ENCODE measurements around the gene ATP2B2. TPM values are rescaled to one million over a fixed set of nuclear protein-coding genes. Genes with fewer than 3 reads are reported as not detected.

Gene ATP2B2
- total RNA-seq, 1 experiment from 2014 or later = not detected

DNA sequence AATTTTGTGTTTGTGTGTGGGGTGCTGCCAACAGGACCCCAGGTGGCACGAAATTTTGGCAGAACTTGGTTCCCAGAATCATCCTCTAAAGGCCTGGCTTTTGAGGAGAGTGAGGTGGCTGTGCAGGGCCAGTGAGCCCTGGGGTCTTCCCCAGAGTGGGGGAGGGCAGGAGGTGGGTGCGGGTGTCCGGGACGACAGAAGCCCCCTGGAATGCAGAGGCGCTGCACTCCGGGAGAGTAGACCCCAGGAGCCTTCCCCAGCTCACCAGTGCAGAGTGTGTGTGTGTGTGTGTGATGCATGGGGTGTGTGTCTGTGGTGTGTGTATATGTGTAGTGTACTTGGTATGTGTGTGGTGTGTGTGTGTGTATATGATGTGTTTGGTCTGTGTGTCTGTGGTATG, 140.1 kb downstream of the ATP2B2 start (continued):
- TF ChIP-seq EGR1 (IDR thresholded peaks at IDR 0.05; ENCODE audit: low read depth) (no peak), CEBPB (IDR thresholded peaks at IDR 0.05; ENCODE audit: low read depth) (no peak), SIN3A (IDR thresholded peaks at IDR 0.05; ENCODE audit: low read depth) (no peak), POLR2A (IDR thresholded peaks at IDR 0.05; ENCODE audit: borderline replicate concordance, extremely low read depth, insufficient read depth, insufficient read length) (no peak), ELF1 (IDR thresholded peaks at IDR 0.05; ENCODE audit: borderline replicate concordance, low read depth) (no peak), EZH2phosphoT487 (IDR thresholded peaks at IDR 0.05; ENCODE audit: borderline replicate concordance) (no peak), FOSL1 (IDR thresholded peaks at IDR 0.05; ENCODE audit: low read depth) (no peak)
- TF ChIP-seq, protein P1, sequence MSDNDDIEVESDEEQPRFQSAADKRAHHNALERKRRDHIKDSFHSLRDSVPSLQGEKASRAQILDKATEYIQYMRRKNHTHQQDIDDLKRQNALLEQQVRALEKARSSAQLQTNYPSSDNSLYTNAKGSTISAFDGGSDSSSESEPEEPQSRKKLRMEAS (IDR thresholded peaks at IDR 0.05) = no peak

DNA sequence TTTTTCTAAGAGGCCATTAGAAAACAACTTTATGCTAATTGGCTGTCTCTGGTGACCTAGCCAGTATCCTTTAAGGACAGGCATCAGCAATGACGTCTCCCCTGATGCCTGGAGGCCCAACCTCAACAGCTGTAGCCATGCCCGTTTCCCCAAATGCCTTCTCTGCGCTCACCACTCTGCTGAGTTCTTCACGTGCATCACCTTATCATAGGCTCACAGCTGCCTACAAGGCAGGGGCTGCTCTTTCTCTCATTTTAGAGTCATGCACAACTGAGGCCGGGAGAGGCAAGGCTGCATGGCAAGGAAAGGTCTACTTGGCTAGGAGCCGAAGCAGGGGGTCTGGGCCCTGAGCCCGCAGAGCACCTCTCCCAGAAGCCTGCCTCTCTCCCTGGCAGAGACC, 140.6 kb downstream of the ATP2B2 start:
- CTCF ChIA-PET = no interaction called here
- POLR2A ChIA-PET = no interaction called here
- Histone ChIP-seq H3K9ac (ENCODE audit: low read length) (no peak overlapping the region), H3K9me3 (ENCODE audit: control insufficient read depth in 1 of 2, insufficient read depth in 1 of 2, low read depth in 1 of 2, low read length in 2 of 2) (no peaks in the 10 kb centered on the region), H3K4me2 (ENCODE audit: low read length) (no peak overlapping the region), H3K9me2 (ENCODE audit: insufficient read depth) (no peaks in the 10 kb centered on the region), H3K4me3 (replicated peaks in 1 of 2; ENCODE audit: low read depth in 1 of 2, low read length in 2 of 2) (no peak overlapping the region), H2AFZ (ENCODE audit: low read depth, low read length, poor library complexity, severe bottlenecking) (no peak overlapping the region), H3K27me3 (ENCODE audit: insufficient read depth, low read length) (peaks cover 8% of the 10 kb centered on the region; the same call in 1 of the 2 replicates), H4K20me1 (ENCODE audit: insufficient read depth) (no peaks in the 10 kb centered on the region), H3K79me2 (ENCODE audit: insufficient read depth, low read length) (no peaks in the 10 kb centered on the region), H3K36me3 (ENCODE audit: control insufficient read depth in 1 of 2, insufficient read depth in 2 of 2, low read length in 2 of 2) (no peaks in the 10 kb centered on the region), H3K27ac (ENCODE audit: low read depth, low read length) (no peak overlapping the region), H3K4me1 (ENCODE audit: control insufficient read depth in 1 of 2, insufficient read depth in 2 of 2, low read length in 2 of 2) (peaks cover 18 to 27% of the 10 kb centered on the region in 2 experiments)
- intact Hi-C loops (cut with micrococcal nuclease) = no loop called here
- no peak for DNase-seq (ENCODE audit: low read depth, low spot score)
- no TSS peak for BruUV-seq (replicated peaks)
- TF ChIP-seq RAD21 (IDR thresholded peaks at IDR 0.05; ENCODE audit: low read depth) (no peak), ATF3 (IDR thresholded peaks at IDR 0.05) (no peak), YY1 (IDR thresholded peaks at IDR 0.05; ENCODE audit: extremely low read depth, insufficient replicate concordance, low read depth, low read length) (no peak), REST (IDR thresholded peaks at IDR 0.05; ENCODE audit: low read depth) (no peak), SRF (IDR thresholded peaks at IDR 0.05; ENCODE audit: low read depth) (no peak), ZNF274 (IDR thresholded peaks at IDR 0.05; ENCODE audit: low read depth, low read length) (no peak), EZH2 (IDR thresholded peaks at IDR 0.05) (no peak), POLR2AphosphoS5 (IDR thresholded peaks at IDR 0.05; ENCODE audit: low read depth, low read length) (no peak), FOSL1 (IDR thresholded peaks at IDR 0.05; ENCODE audit: low read depth) (no peak), ELF1 (IDR thresholded peaks at IDR 0.05; ENCODE audit: borderline replicate concordance, low read depth) (no peak), EZH2phosphoT487 (IDR thresholded peaks at IDR 0.05; ENCODE audit: borderline replicate concordance) (no peak), SIN3A (IDR thresholded peaks at IDR 0.05; ENCODE audit: low read depth) (no peak), ZBTB33 (IDR thresholded peaks at IDR 0.05; ENCODE audit: extremely low read depth, insufficient replicate concordance, low read length) (no peak), ZFX (IDR thresholded peaks at IDR 0.05) (no peak), POLR2A (IDR thresholded peaks at IDR 0.05; ENCODE audit: borderline replicate concordance, extremely low read depth, insufficient read depth, insufficient read length) (no peak), EGR1 (IDR thresholded peaks at IDR 0.05; ENCODE audit: low read depth) (no peak), JUND (IDR thresholded peaks at IDR 0.05) (no peak)
- RAD21 ChIA-PET (ENCODE audit: low non-redundant PET in 1 of 2, low total read pairs in 2 of 2, uncharacterized antibody in 2 of 2, unreplicated experiment in 2 of 2) = no interaction called here
- ATAC-seq = no peak

Data from HCT116 (cell line).